ENCODE results near the gene PADI1. TPM values are rescaled to one million over a fixed set of nuclear protein-coding genes. Genes with fewer than 3 reads are reported as not detected.

The PADI1 gene
- total and polyA plus RNA-seq, 2 experiments from 2014 or later, result not detected

- no peaks in the 10 kb centered on the region for H4K20me1 ChIP-seq (ENCODE audit: insufficient read depth, poor library complexity, severe bottlenecking)
- no peak for DNase-seq (ENCODE audit: low spot score)
- no peaks in the 10 kb centered on the region for H3K36me3 ChIP-seq (replicated peaks; ENCODE audit: insufficient read depth, low read depth)
- no peak overlapping the region for H3K27ac ChIP-seq
- H3K79me2 ChIP-seq, result no peaks in the 10 kb centered on the region
- H3K27me3 ChIP-seq, result no peaks in the 10 kb centered on the region
- H3K4me1 ChIP-seq (ENCODE audit: insufficient read depth), result no peaks in the 10 kb centered on the region
- 86% methylated on average over 2 of the region's 2 CpGs for WGBS (ENCODE audit: low lambda C conversion rate, missing lambda C conversion rate)
- no peaks in the 10 kb centered on the region for H3K9me3 ChIP-seq (ENCODE audit: low read depth)
- no peaks in the 10 kb centered on the region for H3K9me2 ChIP-seq (replicated peaks; ENCODE audit: insufficient read depth)
- no peak overlapping the region for H3K4me3 ChIP-seq
- TF ChIP-seq EZH2phosphoT487 (IDR thresholded peaks at IDR 0.05; ENCODE audit: low read depth, severe bottlenecking, unreplicated experiment) (no peak), EZH2 (IDR thresholded peaks at IDR 0.05; ENCODE audit: borderline replicate concordance) (no peak), CTCF (IDR thresholded peaks at IDR 0.05; ENCODE audit: poor library complexity) (no peak)
- H2AFZ ChIP-seq, result no peak overlapping the region
- no peak overlapping the region for H3K4me2 ChIP-seq
Measured at GRCh38 chr1:17246971-17247370, 42.0 kb downstream of the PADI1 start.

- Histone ChIP-seq H3K4me3 (no peak within 1 kb of the TSS), H3K4me2 (no peak within 1 kb of the TSS), H3K9me3 (ENCODE audit: low read depth) (no peaks in the 10 kb centered on the region), H3K27ac (no peak within 1 kb of the TSS), H3K79me2 (no peaks in the 10 kb centered on the region), H2AFZ (no peak within 1 kb of the TSS), H3K9me2 (replicated peaks; ENCODE audit: insufficient read depth) (no peaks in the 10 kb centered on the region), H4K20me1 (ENCODE audit: insufficient read depth, poor library complexity, severe bottlenecking) (no peaks in the 10 kb centered on the region), H3K4me1 (ENCODE audit: insufficient read depth) (no peaks in the 10 kb centered on the region), H3K36me3 (replicated peaks; ENCODE audit: insufficient read depth, low read depth) (no peaks in the 10 kb centered on the region), H3K27me3 (no peaks in the 10 kb centered on the region)
- WGBS (ENCODE audit: low lambda C conversion rate, missing lambda C conversion rate), result 85% methylated on average over 9 of the region's 9 CpGs
- no peak for DNase-seq (ENCODE audit: low spot score)
- TF ChIP-seq EZH2 (IDR thresholded peaks at IDR 0.05; ENCODE audit: borderline replicate concordance), result no peak
Measured at GRCh38 chr1:17248781-17249180, 43.9 kb downstream of the PADI1 start, which contains the start of gene PADI3. Gene PADI3, plus strand, starts transcription at chr1:17249098. Its CDS starts 40 bp downstream, at chr1:17249138.

- H3K4me2 ChIP-seq, result no peak overlapping the region
- 71% methylated on average over 7 of the region's 7 CpGs for WGBS (ENCODE audit: low lambda C conversion rate, missing lambda C conversion rate)
- H3K9me3 ChIP-seq (ENCODE audit: low read depth), result no peaks in the 10 kb centered on the region
- H3K27me3 ChIP-seq, result no peaks in the 10 kb centered on the region
- H3K36me3 ChIP-seq (replicated peaks; ENCODE audit: insufficient read depth, low read depth), result no peaks in the 10 kb centered on the region
- H3K4me3 ChIP-seq, result no peak overlapping the region
- no peaks in the 10 kb centered on the region for H3K79me2 ChIP-seq
- no peaks in the 10 kb centered on the region for H3K4me1 ChIP-seq (ENCODE audit: insufficient read depth)
- TF ChIP-seq EZH2phosphoT487 (IDR thresholded peaks at IDR 0.05; ENCODE audit: low read depth, severe bottlenecking, unreplicated experiment) (no peak), EZH2 (IDR thresholded peaks at IDR 0.05; ENCODE audit: borderline replicate concordance) (no peak), CTCF (IDR thresholded peaks at IDR 0.05; ENCODE audit: poor library complexity) (no peak)
- no peaks in the 10 kb centered on the region for H4K20me1 ChIP-seq (ENCODE audit: insufficient read depth, poor library complexity, severe bottlenecking)
- no peak overlapping the region for H3K27ac ChIP-seq
- H3K9me2 ChIP-seq (replicated peaks; ENCODE audit: insufficient read depth), result no peaks in the 10 kb centered on the region
- no peak for DNase-seq (ENCODE audit: low spot score)
- no peak overlapping the region for H2AFZ ChIP-seq
Measured at GRCh38 chr1:17250601-17251000, 45.7 kb downstream of the PADI1 start.

- Histone ChIP-seq H2AFZ (no peak overlapping the region), H3K27me3 (no peaks in the 10 kb centered on the region)
- 79% methylated on average over 5 of the region's 5 CpGs for WGBS (ENCODE audit: low lambda C conversion rate, missing lambda C conversion rate)
Measured at GRCh38 chr1:17251246-17251645, 46.3 kb downstream of the PADI1 start.

More at GRCh38 chr1:17251246-17251645, 46.3 kb downstream of the PADI1 start:
- no peaks in the 10 kb centered on the region for H3K9me2 ChIP-seq (replicated peaks; ENCODE audit: insufficient read depth)
- H3K36me3 ChIP-seq (replicated peaks; ENCODE audit: insufficient read depth, low read depth), result no peaks in the 10 kb centered on the region
- TF ChIP-seq EZH2phosphoT487 (IDR thresholded peaks at IDR 0.05; ENCODE audit: low read depth, severe bottlenecking, unreplicated experiment) (no peak), CTCF (IDR thresholded peaks at IDR 0.05; ENCODE audit: poor library complexity) (no peak), EZH2 (IDR thresholded peaks at IDR 0.05; ENCODE audit: borderline replicate concordance) (no peak)
- H3K27ac ChIP-seq, result no peak overlapping the region
- no peaks in the 10 kb centered on the region for H3K79me2 ChIP-seq
- H3K9me3 ChIP-seq (ENCODE audit: low read depth), result no peaks in the 10 kb centered on the region
- H3K4me1 ChIP-seq (ENCODE audit: insufficient read depth), result no peaks in the 10 kb centered on the region
- H3K4me3 ChIP-seq, result no peak overlapping the region
- DNase-seq (ENCODE audit: low spot score), result no peak
- no peak overlapping the region for H3K4me2 ChIP-seq
- H4K20me1 ChIP-seq (ENCODE audit: insufficient read depth, poor library complexity, severe bottlenecking), result no peaks in the 10 kb centered on the region
